Suppressor macrophage treated with lipopolysaccharide for 1 hour (primary cell): ENCODE results near the gene MRPL10.

Source experiments
- DNase-seq, 3 donors: peaks; one replicate each; pipeline ENCODE4 v3.0.0-alpha.2; 2020 to 2022

Gene MRPL10

DNA sequence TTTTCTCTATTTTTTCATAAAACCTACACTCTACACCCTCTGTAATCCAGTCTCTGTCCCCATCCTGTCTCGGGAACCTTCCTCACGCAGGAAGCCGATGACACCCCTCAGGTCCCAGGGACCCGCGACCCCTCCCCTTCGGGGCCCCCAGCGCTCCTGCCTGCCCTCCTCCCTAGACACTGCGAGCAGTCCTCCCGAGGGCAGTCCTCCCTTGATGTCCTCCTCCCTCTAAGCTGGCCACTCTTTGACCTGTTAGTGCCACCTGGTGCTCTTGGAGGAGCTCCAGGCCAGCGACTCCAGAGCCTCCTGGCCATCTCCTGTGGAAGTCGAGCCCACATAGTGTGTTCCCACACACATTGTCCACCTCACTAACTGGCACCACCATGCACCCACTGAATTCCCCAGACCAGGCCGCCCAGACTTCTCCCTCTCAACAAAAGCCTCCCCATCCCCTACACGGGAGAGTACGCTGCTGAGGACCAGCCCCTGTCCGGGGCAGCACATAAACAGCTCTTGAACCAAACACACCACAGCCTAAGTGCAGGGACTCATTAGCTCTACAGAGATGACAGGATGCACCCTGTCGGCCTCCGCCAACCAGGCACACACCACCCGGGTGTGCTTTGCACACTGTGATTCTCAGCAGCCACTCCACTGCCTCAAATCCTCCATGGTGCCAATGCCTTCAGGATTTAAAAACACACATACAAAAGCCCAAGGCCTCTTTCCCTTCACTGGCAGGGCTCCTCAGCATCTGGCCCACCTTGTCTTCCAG, 19.0 kb downstream of the MRPL10 start:
- DNase-seq: no peak

- no peak for DNase-seq
Measured at GRCh38 chr17:47811709-47812108, 19.6 kb downstream of the MRPL10 start.

DNA sequence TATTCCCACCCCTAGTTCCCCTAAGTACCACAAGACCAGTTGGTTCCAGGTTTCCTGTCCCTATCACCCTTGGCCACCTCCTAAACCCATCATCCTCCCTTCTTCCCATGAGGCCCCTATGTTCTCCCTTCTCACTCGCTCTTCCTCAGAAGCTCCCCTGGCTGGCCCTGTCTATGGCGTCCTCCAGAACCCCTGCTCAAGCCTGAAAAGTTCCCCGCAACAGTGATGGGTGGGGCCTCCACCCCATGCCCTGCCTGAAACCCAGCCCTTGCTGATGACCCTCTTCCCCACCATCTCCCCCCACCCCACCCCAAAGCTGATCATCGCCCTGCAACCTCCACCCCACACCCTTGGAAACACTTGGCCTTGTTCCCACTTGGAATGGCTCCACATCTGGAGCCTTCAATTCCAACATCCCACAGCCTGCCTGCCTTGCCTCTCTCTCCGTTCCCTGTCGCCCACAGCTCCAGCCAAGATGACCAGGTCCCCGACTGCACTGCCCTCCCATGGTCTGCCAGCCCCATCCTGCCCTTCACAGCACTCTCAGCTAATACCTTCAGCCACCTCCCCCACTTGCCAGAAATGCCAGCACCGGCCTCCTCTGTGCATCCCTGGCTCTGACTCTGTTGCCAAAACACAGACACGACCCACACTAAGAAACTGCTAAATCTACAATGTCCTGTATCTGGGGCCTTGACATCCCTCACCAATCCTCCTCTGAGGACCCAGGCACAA, 20.3 kb downstream of the MRPL10 start:
- DNase-seq: no peak

- DNase-seq: no peak
Measured at GRCh38 chr17:47810200-47810821, 21.0 kb downstream of the MRPL10 start.

DNA sequence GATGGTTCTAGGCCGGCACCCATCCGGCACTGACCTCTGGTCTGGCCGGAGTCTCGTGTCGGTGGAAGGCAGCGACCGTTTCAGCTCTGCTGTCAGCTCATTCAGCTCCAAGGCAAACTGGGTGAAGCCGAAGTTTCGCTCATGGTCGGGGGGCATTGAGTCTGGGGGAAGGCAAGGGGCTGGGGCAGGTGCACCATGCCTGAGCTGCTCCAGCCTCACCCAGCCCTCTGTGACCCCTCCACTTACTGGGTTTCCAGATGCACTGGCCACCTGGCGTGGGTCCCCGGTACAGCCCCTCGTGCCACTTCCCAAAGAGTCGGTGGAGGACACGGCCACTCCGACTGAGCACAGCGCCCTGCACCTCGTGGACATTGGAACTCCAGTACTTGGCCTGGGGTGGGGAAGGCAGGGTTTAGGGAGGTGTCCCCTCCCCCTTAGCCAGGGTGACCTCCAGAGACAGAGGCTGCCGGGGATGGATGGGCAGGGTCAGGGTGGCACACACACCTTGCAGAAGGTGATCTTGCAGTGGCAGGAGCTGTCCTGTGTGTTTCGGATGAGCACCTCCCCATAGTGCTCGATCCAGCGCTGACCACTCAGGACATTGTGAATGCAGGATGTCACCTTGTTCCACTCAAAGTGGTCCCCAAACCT, 22.4 kb downstream of the MRPL10 start:
- no peak for DNase-seq

- DNase-seq: no peak
Measured at GRCh38 chr17:47808036-47808829, 23.1 kb downstream of the MRPL10 start.

- DNase-seq: no peak
Measured at GRCh38 chr17:47807421-47807820, 23.9 kb downstream of the MRPL10 start.

GRCh38 chr17:47806913-47807255, 24.5 kb downstream of the MRPL10 start:
- DNase-seq: no peak

GRCh38 chr17:47806026-47806912, 25.1 kb downstream of the MRPL10 start:
- DNase-seq: no peak

GRCh38 chr17:47804461-47804860, 26.9 kb downstream of the MRPL10 start:
- no peak for DNase-seq

DNA sequence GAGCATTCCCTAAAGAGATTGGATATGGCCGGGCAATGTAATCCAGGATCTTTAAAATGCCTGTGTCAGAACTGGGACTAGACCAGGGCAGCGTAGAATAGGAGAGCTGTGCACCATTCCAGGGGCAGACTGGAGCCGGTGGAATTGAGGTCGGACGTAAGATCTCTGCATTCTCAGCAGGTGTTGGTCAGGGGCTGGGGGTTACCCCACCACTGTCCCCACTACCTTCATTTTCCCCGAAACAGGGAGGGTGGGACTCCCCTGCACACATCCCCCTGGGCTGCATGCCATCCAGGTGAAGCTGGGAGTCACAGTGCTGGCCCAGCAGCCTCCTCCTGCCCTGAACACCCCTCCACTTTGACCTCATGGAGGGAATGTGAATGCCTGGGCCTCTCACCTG, 27.6 kb downstream of the MRPL10 start:
- no peak for DNase-seq

- no peak for DNase-seq
Measured at GRCh38 chr17:47803201-47803600, 28.1 kb downstream of the MRPL10 start.

- DNase-seq: peak; percentile 53 to 66 (median 60)
Measured at GRCh38 chr17:47802341-47803022, 28.9 kb downstream of the MRPL10 start.

GRCh38 chr17:47801906-47802305, 29.4 kb downstream of the MRPL10 start:
- DNase-seq: no peak

DNA sequence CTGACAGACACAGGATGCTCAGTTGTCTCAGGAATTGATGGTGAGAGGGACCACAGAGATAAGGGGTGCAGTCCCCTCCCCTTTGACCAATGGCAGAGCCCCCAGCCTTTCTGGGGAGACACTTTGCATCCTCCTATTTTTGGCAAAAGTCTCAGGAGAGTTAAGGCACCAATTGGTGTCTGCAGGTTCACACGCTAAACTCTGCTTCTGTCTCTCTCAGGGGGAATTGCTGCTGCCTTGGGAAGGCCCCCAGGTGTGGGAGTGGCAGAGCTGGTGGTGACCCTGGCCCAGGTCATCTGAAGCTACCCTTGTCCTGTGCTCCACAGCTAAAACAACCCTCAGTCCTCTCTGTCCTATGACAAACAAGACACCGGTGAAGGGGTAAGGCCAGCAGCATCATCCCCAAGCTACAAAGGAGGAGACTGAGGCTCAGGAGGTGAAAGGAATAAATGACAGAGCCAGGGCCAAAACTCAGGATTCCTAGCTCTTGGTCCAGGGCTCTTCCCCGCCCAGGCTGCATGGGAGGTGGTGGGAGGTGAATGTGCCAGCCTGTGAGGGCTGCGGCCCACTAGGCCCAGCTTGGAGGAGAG, 30.1 kb downstream of the MRPL10 start:
- no peak for DNase-seq

- DNase-seq: no peak
Measured at GRCh38 chr17:47800686-47801085, 30.7 kb downstream of the MRPL10 start.

GRCh38 chr17:47797797-47798196, 33.5 kb downstream of the MRPL10 start:
- DNase-seq: peak in 1 of 3 donors; percentile 33

- DNase-seq: no peak
Measured at GRCh38 chr17:47792979-47793378, 38.4 kb downstream of the MRPL10 start.

DNA sequence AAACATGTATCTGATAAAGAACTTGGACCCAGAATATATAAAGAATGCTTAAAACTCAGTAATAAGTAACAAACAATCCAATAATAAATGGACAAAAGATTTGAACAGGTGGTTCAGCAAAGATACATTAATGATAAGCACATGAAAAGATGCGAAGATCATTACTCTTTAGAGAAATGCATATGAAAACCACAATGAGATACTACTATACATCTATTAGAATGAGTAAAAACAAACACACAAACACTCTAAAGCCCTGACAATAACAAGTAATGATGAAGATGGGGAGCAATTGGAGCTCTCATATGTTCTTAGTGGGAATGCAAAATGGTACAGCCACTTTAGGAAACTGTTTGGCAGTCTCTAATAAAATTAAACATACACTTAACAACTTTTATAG, 38.9 kb downstream of the MRPL10 start:
- no peak for DNase-seq

- DNase-seq: peak; percentile 27 to 44 (median 34)
Measured at GRCh38 chr17:47791025-47791424, 40.3 kb downstream of the MRPL10 start.
